Activated B cell treated with CpG ODN at 0.5 μM for 24 hours (primary cell): ENCODE data around the gene ATP5ME. TPM values are rescaled to one million over a fixed set of nuclear protein-coding genes. Genes with fewer than 3 reads are reported as not detected.

ENCODE experiments used
- ATAC-seq: fragments of 200-7000 bp; cut with Tn5 transposase; one replicate; pipeline ENCODE4 v1.10.0; 2021; ENCODE audit warnings: low read depth, mild to moderate bottlenecking, moderate library complexity
- CTCF ChIA-PET: fragments of 350-600 bp; sonication (Branson Sonifier 250); formaldehyde crosslinking; loops from one replicate; lab custom pipeline; 2021; ENCODE audit warnings: antibody characterized with exemption; lab: Charles Lee
- POLR2A ChIA-PET: fragments of 350-600 bp; sonication (Branson Sonifier 250); formaldehyde crosslinking; loops from one replicate; lab custom pipeline; 2021; ENCODE audit warnings: antibody characterized with exemption; lab: Charles Lee
- DNase-seq: peaks from one replicate; pipeline ENCODE4 v3.0.0; 2022
- H3K27ac Mint-ChIP-seq: one replicate; pipeline ENCODE4 v1.8.0; 2020; ENCODE audit warnings: mixed read lengths
- H3K27me3 Mint-ChIP-seq: one replicate; pipeline ENCODE4 v1.8.0; 2021; ENCODE audit warnings: mixed read lengths
- H3K36me3 Mint-ChIP-seq: one replicate; pipeline ENCODE4 v1.8.0; 2021; ENCODE audit warnings: low read depth, mixed read lengths
- H3K4me1 Mint-ChIP-seq: one replicate; pipeline ENCODE4 v1.8.0; 2021; ENCODE audit warnings: mixed read lengths
- H3K4me3 Mint-ChIP-seq: one replicate; pipeline ENCODE4 v1.8.0; 2020; ENCODE audit warnings: mild to moderate bottlenecking, mixed read lengths
- H3K9me3 Mint-ChIP-seq: one replicate; pipeline ENCODE4 v1.8.0; 2020; ENCODE audit warnings: mixed read lengths
- intact Hi-C: fragments of 100-400 bp; cut with micrococcal nuclease; formaldehyde crosslinking; loops from one replicate; pipeline ENCODE4 v1.15.1; 2024
- total RNA-seq: library from RNA; stranded (reverse); gene quantifications from 2 replicates; pipeline ENCODE4 v1.2.3, GENCODE V29; 2022
- TF ChIP-seq, protein P1 (sequence below): fragments of 200-600 bp; IDR thresholded peaks from one replicate; pipeline ENCODE4 v1.8.0; 2022; ENCODE audit warnings: antibody characterized with exemption, mild to moderate bottlenecking

ATP5ME gene
- total RNA-seq, 1 donor from 2014 or later: 152 TPM

- intact Hi-C loops: no loop called here
- no peak overlapping the region for H3K4me3 Mint-ChIP-seq
- no peaks in the 10 kb centered on the region for H3K9me3 Mint-ChIP-seq
- H3K36me3 Mint-ChIP-seq: peaks cover 2% of the 10 kb centered on the region
- ChIA-PET CTCF (no interaction called here), POLR2A (no interaction called here)
- no peaks in the 10 kb centered on the region for H3K4me1 Mint-ChIP-seq
- H3K27me3 Mint-ChIP-seq: peaks cover 5% of the 10 kb centered on the region
- DNase-seq (no peak), ATAC-seq (no peak)
- TF ChIP-seq, protein P1, sequence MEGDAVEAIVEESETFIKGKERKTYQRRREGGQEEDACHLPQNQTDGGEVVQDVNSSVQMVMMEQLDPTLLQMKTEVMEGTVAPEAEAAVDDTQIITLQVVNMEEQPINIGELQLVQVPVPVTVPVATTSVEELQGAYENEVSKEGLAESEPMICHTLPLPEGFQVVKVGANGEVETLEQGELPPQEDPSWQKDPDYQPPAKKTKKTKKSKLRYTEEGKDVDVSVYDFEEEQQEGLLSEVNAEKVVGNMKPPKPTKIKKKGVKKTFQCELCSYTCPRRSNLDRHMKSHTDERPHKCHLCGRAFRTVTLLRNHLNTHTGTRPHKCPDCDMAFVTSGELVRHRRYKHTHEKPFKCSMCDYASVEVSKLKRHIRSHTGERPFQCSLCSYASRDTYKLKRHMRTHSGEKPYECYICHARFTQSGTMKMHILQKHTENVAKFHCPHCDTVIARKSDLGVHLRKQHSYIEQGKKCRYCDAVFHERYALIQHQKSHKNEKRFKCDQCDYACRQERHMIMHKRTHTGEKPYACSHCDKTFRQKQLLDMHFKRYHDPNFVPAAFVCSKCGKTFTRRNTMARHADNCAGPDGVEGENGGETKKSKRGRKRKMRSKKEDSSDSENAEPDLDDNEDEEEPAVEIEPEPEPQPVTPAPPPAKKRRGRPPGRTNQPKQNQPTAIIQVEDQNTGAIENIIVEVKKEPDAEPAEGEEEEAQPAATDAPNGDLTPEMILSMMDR: no peak
- no peak overlapping the region for H3K27ac Mint-ChIP-seq
Observed at GRCh38 chr4:654871-655463, 19.1 kb downstream of the ATP5ME start.

GRCh38 chr4:654503-654845 lies 19.6 kb downstream of the ATP5ME start:
- Mint-ChIP-seq H3K27ac (no peak overlapping the region), H3K4me3 (no peak overlapping the region), H3K4me1 (no peaks in the 10 kb centered on the region), H3K36me3 (no peaks in the 10 kb centered on the region), H3K9me3 (no peaks in the 10 kb centered on the region), H3K27me3 (peaks cover 5% of the 10 kb centered on the region)
- no peak for DNase-seq
- intact Hi-C loops: no loop called here
- TF ChIP-seq, protein P1: no peak
- no peak for ATAC-seq
- ChIA-PET POLR2A (no interaction called here), CTCF (no interaction called here)

DNA sequence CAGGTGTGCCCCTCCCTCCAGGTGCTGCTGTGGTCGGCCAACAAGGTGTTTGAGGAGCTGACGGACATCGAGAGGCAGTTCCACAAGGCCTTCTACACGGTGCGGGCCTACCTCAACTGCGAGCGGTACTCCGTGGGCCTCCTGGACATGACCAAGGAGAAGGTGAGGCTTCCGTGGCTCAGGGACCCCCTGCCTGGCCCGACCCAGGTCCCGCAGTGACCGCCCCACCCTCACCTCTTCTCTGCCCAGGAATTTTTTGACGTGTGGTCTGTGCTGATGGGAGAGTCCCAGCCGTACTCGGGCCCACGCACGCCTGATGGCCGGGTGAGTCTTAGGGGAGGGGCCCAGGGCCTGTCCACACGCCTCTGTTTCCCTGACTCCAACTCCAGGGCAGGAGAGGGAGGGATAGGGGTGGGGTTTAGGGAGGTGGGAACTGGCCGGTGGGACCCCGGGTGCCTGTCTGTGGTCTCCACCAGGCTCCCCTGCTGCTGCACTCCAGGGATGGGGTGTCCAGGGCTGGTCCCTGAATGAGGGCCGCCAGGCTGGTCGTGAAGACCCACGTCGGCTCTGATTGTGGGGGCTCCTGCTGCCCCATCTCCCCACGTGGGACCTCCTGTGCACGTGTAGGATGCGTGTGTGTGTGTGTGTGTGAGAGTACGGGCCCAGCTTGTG lies 20.1 kb downstream of the ATP5ME start:
- ATAC-seq: no peak
- H3K4me1 Mint-ChIP-seq: no peaks in the 10 kb centered on the region
- no peaks in the 10 kb centered on the region for H3K9me3 Mint-ChIP-seq
- no peaks in the 10 kb centered on the region for H3K36me3 Mint-ChIP-seq
- ChIA-PET CTCF (no interaction called here), POLR2A (no interaction called here)
- no peak overlapping the region for H3K27ac Mint-ChIP-seq
- no peak overlapping the region for H3K4me3 Mint-ChIP-seq
- intact Hi-C loops: no loop called here
- peaks cover 5% of the 10 kb centered on the region for H3K27me3 Mint-ChIP-seq
- TF ChIP-seq, protein P1: no peak
- no peak for DNase-seq

DNA sequence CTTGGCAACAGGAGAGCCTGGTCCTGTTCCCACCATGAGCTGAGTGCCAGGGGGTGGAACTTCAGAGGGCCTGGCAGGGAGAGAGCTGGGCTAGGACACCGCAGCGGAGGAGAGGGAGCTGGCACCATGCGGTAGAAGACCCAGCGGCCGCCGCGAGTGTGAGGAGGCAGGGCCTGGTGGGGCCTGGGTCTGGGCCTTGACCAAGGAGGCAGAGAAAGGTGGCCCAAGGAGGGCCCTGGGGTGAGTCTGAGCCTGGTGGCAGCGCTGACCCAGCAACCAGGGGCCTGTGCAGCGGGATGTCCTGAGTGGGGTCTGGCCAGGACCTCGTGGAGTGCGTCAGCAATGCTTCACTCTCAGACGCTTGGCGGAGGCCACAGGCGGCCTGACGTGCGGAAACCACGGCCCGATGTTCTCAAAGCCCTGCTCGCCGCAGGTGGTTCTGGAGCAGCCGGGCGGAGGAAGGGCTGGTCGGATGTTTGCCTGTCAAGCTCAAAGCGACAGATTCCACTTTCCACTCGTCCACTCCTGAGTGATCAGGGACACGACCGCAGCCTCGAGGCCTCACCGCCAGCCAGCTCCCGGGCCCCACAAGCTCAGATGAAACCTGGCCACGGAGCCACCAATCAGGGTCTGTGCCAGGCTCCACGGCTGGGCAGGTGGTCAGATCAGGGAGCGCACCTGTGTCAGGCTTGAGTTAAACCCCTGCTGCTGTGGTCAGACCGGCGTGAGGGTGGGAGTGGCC lies 20.8 kb downstream of the ATP5ME start:
- Mint-ChIP-seq H3K27ac (no peak overlapping the region), H3K9me3 (no peaks in the 10 kb centered on the region), H3K27me3 (peaks cover 5% of the 10 kb centered on the region), H3K36me3 (no peaks in the 10 kb centered on the region), H3K4me1 (no peaks in the 10 kb centered on the region), H3K4me3 (no peak overlapping the region)
- DNase-seq (no peak), ATAC-seq (no peak)
- CTCF ChIA-PET: no interaction called here
- POLR2A ChIA-PET: no interaction called here
- intact Hi-C loops: no loop called here
- TF ChIP-seq, protein P1: no peak
